Trophoblast cell (in vitro differentiated cells and primary cell): ENCODE measurements around the gene ITPRIPL2.

Source experiments
- DNase-seq, 2 donors: peaks; one replicate each; pipeline ENCODE4 v3.0.0-alpha.2; 2016
- H2AFZ ChIP-seq: 2 replicates; pipeline ENCODE4 v1.6.1; 2013; ENCODE audit warnings: low read length, moderate library complexity, mild to moderate bottlenecking; ENCODE audit not compliant: insufficient read depth, poor library complexity
- H2AK5ac ChIP-seq: 2 replicates; pipeline ENCODE4 v1.6.1; 2013; ENCODE audit warnings: mild to moderate bottlenecking, low read length
- H2BK120ac ChIP-seq: 2 replicates; pipeline ENCODE4 v1.6.1; 2013; ENCODE audit warnings: low read length, mild to moderate bottlenecking, moderate library complexity; ENCODE audit not compliant: insufficient read depth, poor library complexity
- H2BK12ac ChIP-seq: 2 replicates; pipeline ENCODE4 v1.6.1; 2013; ENCODE audit warnings: mild to moderate bottlenecking, low read length, moderate library complexity
- H2BK5ac ChIP-seq: 2 replicates; pipeline ENCODE4 v1.6.1; 2013; ENCODE audit warnings: low read length, low read depth, moderate library complexity, mild to moderate bottlenecking; ENCODE audit not compliant: poor library complexity
- H3K14ac ChIP-seq: 2 replicates; pipeline ENCODE4 v1.6.1; 2013; ENCODE audit warnings: mild to moderate bottlenecking, low read length
- H3K18ac ChIP-seq: 2 replicates; pipeline ENCODE4 v1.6.1; 2013; ENCODE audit warnings: mild to moderate bottlenecking, low read length
- H3K23ac ChIP-seq: 2 replicates; pipeline ENCODE4 v1.6.1; 2013; ENCODE audit warnings: low read length
- H3K27ac ChIP-seq: 2 replicates; pipeline ENCODE4 v1.5.1; 2013; ENCODE audit warnings: low read depth, mild to moderate bottlenecking, inconsistent platforms, low read length, moderate library complexity
- H3K27me3 ChIP-seq: 2 replicates; pipeline ENCODE4 v1.6.1; 2013; ENCODE audit warnings: inconsistent platforms, mild to moderate bottlenecking, low read length, moderate library complexity; ENCODE audit not compliant: insufficient read depth
- H3K36me3 ChIP-seq, 2 experiments: 1 replicate in 1 of 2; 2 replicates in 1 of 2; pipeline ENCODE4 v1.6.1; 2013; ENCODE audit warnings: low read length in 2 of 2, mild to moderate bottlenecking in 2 of 2, moderate library complexity in 1 of 2; ENCODE audit not compliant: insufficient read depth in 2 of 2, control insufficient read depth in 1 of 2
- H3K4ac ChIP-seq: 2 replicates; pipeline ENCODE4 v1.6.1; 2013; ENCODE audit warnings: low read depth, mild to moderate bottlenecking, low read length, moderate library complexity
- H3K4me1 ChIP-seq, 2 experiments: 1 replicate in 1 of 2; 2 replicates in 1 of 2; pipeline ENCODE4 v1.6.1; 2013; ENCODE audit warnings: low read length in 2 of 2, mild to moderate bottlenecking in 2 of 2, moderate library complexity in 1 of 2; ENCODE audit not compliant: insufficient read depth in 2 of 2, control insufficient read depth in 1 of 2
- H3K4me2 ChIP-seq: 2 replicates; pipeline ENCODE4 v1.6.1; 2013; ENCODE audit warnings: inconsistent platforms, mild to moderate bottlenecking, low read length, moderate library complexity
- H3K4me3 ChIP-seq: 2 replicates; pipeline ENCODE4 v1.5.1; 2013; ENCODE audit warnings: mild to moderate bottlenecking, low read depth, low read length, inconsistent platforms
- H3K79me1 ChIP-seq: one replicate; pipeline ENCODE4 v1.6.1; 2013; ENCODE audit warnings: low read length
- H3K79me2 ChIP-seq: 2 replicates; pipeline ENCODE4 v1.6.1; 2013; ENCODE audit warnings: low read length, mild to moderate bottlenecking; ENCODE audit not compliant: control insufficient read depth, insufficient read depth, poor library complexity
- H3K9ac ChIP-seq: 2 replicates; pipeline ENCODE4 v1.6.1; 2013; ENCODE audit warnings: mild to moderate bottlenecking, low read length
- H3K9me3 ChIP-seq: 2 replicates; pipeline ENCODE4 v1.6.1; 2013; ENCODE audit warnings: low read depth, mild to moderate bottlenecking, control low read depth, inconsistent platforms, low read length; ENCODE audit not compliant: insufficient read depth
- H4K12ac ChIP-seq: 2 replicates; pipeline ENCODE4 v1.6.1; 2013; ENCODE audit warnings: low read depth, mild to moderate bottlenecking, low read length, moderate library complexity
- H4K8ac ChIP-seq: 2 replicates; pipeline ENCODE4 v1.6.1; 2013; ENCODE audit warnings: low read depth, mild to moderate bottlenecking, low read length, moderate library complexity
- H4K91ac ChIP-seq: one replicate; pipeline ENCODE4 v1.6.1; 2013; ENCODE audit warnings: low read depth, mild to moderate bottlenecking, low read length, moderate library complexity
- WGBS: extraction: QIAGEN DNeasy Blood & Tissue Kit; methylation state at CpG from one replicate; pipeline ENCODE4 v1.1.7; 2013; ENCODE audit warnings: missing lambda C conversion rate; ENCODE audit not compliant: insufficient read length, insufficient coverage; ENCODE audit errors: extremely low coverage; 5-methylcytosine and 5-hydroxymethylcytosine counted together

ITPRIPL2 gene

GRCh38 chr16:19135896-19136438 lies 22.2 kb downstream of the ITPRIPL2 start:
- H2BK120ac ChIP-seq: no peak overlapping the region
- H3K36me3 ChIP-seq: no peaks in the 10 kb centered on the region
- no peak overlapping the region for H4K12ac ChIP-seq
- no peak overlapping the region for H3K9ac ChIP-seq
- H4K91ac ChIP-seq: no peak overlapping the region
- no peak overlapping the region for H3K4me3 ChIP-seq
- no peak overlapping the region for H3K4ac ChIP-seq
- no peaks in the 10 kb centered on the region for H3K27me3 ChIP-seq
- no peak overlapping the region for H3K27ac ChIP-seq
- no peaks in the 10 kb centered on the region for H3K79me2 ChIP-seq
- no peak overlapping the region for H2BK12ac ChIP-seq
- peak; percentile 90 to 93 for DNase-seq
- H2AK5ac ChIP-seq: no peak overlapping the region
- no peaks in the 10 kb centered on the region for H3K79me1 ChIP-seq
- no peak overlapping the region for H4K8ac ChIP-seq
- WGBS: no CpG with 5 or more reads among the region's 7 CpGs
- peaks cover 4 to 9% of the 10 kb centered on the region in 2 experiments for H3K4me1 ChIP-seq
- H3K4me2 ChIP-seq: no peak overlapping the region
- no peak overlapping the region for H2AFZ ChIP-seq
- H3K18ac ChIP-seq: no peak overlapping the region
- H3K14ac ChIP-seq: no peak overlapping the region
- H3K9me3 ChIP-seq: no peaks in the 10 kb centered on the region
- H3K23ac ChIP-seq: no peak overlapping the region
- H2BK5ac ChIP-seq: no peak overlapping the region

DNA sequence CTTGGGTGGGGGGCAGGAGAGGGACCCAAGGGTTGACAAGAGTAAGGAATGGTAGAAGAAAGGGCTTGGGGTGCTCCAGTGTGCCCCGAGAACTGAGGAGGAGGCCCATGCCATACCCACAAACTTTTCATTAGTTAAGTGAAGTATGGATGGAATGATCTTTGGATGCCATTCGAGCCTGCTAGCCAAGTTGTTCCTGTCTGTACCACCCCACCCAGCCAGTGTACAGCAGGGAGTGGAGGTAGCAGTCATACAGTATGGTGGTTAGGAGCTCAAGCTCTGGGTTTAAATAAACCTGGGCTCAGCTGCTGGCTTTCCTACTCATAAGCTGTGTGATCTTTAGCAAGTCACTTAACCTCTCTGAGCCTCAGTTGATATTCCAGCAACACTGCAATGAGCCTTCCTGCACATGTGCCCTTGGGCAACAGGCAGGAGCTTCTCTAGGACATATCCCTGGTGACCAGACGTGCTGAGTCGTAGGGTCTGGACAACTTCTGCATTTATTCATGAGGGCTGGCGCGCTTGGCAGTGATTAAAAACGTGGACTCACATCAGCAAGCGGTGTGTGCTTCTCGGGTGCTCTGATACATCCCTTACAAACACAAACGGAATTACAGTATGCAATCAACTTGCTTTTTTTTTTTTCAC lies 22.9 kb downstream of the ITPRIPL2 start:
- H3K18ac ChIP-seq: no peak overlapping the region
- H4K12ac ChIP-seq: no peak overlapping the region
- no peak overlapping the region for H3K4me2 ChIP-seq
- H3K9me3 ChIP-seq: no peaks in the 10 kb centered on the region
- no peak overlapping the region for H2BK120ac ChIP-seq
- H3K4me1 ChIP-seq: peaks cover 0 to 7% of the 10 kb centered on the region in 2 experiments
- no peak overlapping the region for H4K91ac ChIP-seq
- H3K4ac ChIP-seq: no peak overlapping the region
- H2BK5ac ChIP-seq: no peak overlapping the region
- no peaks in the 10 kb centered on the region for H3K27me3 ChIP-seq
- H2BK12ac ChIP-seq: no peak overlapping the region
- H3K27ac ChIP-seq: no peak overlapping the region
- no peak overlapping the region for H2AFZ ChIP-seq
- no peaks in the 10 kb centered on the region for H3K79me1 ChIP-seq
- no peak overlapping the region for H3K23ac ChIP-seq
- H2AK5ac ChIP-seq: no peak overlapping the region
- no CpG with 5 or more reads among the region's 10 CpGs for WGBS
- H3K79me2 ChIP-seq: no peaks in the 10 kb centered on the region
- peak; percentile 64 to 75 for DNase-seq
- no peak overlapping the region for H4K8ac ChIP-seq
- H3K4me3 ChIP-seq: no peak overlapping the region
- no peaks in the 10 kb centered on the region for H3K36me3 ChIP-seq
- no peak overlapping the region for H3K9ac ChIP-seq
- H3K14ac ChIP-seq: no peak overlapping the region

GRCh38 chr16:19137201-19138128 lies 23.7 kb downstream of the ITPRIPL2 start:
- no peaks in the 10 kb centered on the region for H3K9me3 ChIP-seq
- no peak overlapping the region for H4K91ac ChIP-seq
- no peak overlapping the region for H2AFZ ChIP-seq
- H3K18ac ChIP-seq: no peak overlapping the region
- H3K14ac ChIP-seq: no peak overlapping the region
- H3K4me3 ChIP-seq: no peak overlapping the region
- no peak for DNase-seq
- no peak overlapping the region for H2AK5ac ChIP-seq
- no peak overlapping the region for H3K27ac ChIP-seq
- no peaks in the 10 kb centered on the region for H3K27me3 ChIP-seq
- H2BK5ac ChIP-seq: no peak overlapping the region
- H3K4ac ChIP-seq: no peak overlapping the region
- no CpG with 5 or more reads among the region's 6 CpGs for WGBS
- peaks cover 0 to 7% of the 10 kb centered on the region in 2 experiments for H3K4me1 ChIP-seq
- no peak overlapping the region for H3K23ac ChIP-seq
- no peak overlapping the region for H3K4me2 ChIP-seq
- no peak overlapping the region for H4K12ac ChIP-seq
- no peak overlapping the region for H2BK120ac ChIP-seq
- no peaks in the 10 kb centered on the region for H3K79me2 ChIP-seq
- no peak overlapping the region for H3K9ac ChIP-seq
- H2BK12ac ChIP-seq: no peak overlapping the region
- no peak overlapping the region for H4K8ac ChIP-seq
- no peaks in the 10 kb centered on the region for H3K79me1 ChIP-seq
- H3K36me3 ChIP-seq: no peaks in the 10 kb centered on the region

GRCh38 chr16:19138601-19139000 lies 24.8 kb downstream of the ITPRIPL2 start:
- no peak overlapping the region for H3K9ac ChIP-seq
- no peak overlapping the region for H4K12ac ChIP-seq
- no peak overlapping the region for H3K4ac ChIP-seq
- no peak overlapping the region for H4K8ac ChIP-seq
- H2BK5ac ChIP-seq: no peak overlapping the region
- no peak overlapping the region for H3K4me3 ChIP-seq
- H2AFZ ChIP-seq: no peak overlapping the region
- no peaks in the 10 kb centered on the region for H3K9me3 ChIP-seq
- no peak overlapping the region for H3K27ac ChIP-seq
- H3K4me2 ChIP-seq: no peak overlapping the region
- no peak overlapping the region for H2BK120ac ChIP-seq
- H3K23ac ChIP-seq: no peak overlapping the region
- H3K18ac ChIP-seq: no peak overlapping the region
- H3K79me1 ChIP-seq: no peaks in the 10 kb centered on the region
- no peak overlapping the region for H3K14ac ChIP-seq
- WGBS: no CpG with 5 or more reads among the region's 4 CpGs
- H4K91ac ChIP-seq: no peak overlapping the region
- no peaks in the 10 kb centered on the region for H3K27me3 ChIP-seq
- peak; percentile 34 to 47 for DNase-seq
- H3K79me2 ChIP-seq: no peaks in the 10 kb centered on the region
- no peak overlapping the region for H2BK12ac ChIP-seq
- H3K36me3 ChIP-seq: no peaks in the 10 kb centered on the region
- H3K4me1 ChIP-seq: peaks cover 0 to 7% of the 10 kb centered on the region in 2 experiments
- no peak overlapping the region for H2AK5ac ChIP-seq
